Body of pancreas (tissue), 4 donors: Measurements from ENCODE around the gene BRAF.
A peak's percentile ranks its signal among the peaks of the same experiment; 100 is the strongest.

Source experiments
- POLR2A ChIP-seq, 3 donors: fragments of 450-650 bp; IDR thresholded peaks; one replicate each; pipeline ENCODE4 v1.6.1; 2016; ENCODE audit warnings: antibody characterized with exemption in 3 of 3, mild to moderate bottlenecking in 2 of 3
- TF ChIP-seq, protein P1 (sequence below), 7 experiments: fragments of 450-650 bp in 4 of 7; fragments of 200-600 bp in 3 of 7; sonication (generic) in 3 of 7; IDR thresholded peaks; one replicate each; pipeline ENCODE4 v1.5.1; 2016 to 2019; ENCODE audit warnings: antibody characterized with exemption in 7 of 7

GRCh38 chr7:140810830-140811556, 113.7 kb downstream of the BRAF start:
- TF ChIP-seq, protein P1, sequence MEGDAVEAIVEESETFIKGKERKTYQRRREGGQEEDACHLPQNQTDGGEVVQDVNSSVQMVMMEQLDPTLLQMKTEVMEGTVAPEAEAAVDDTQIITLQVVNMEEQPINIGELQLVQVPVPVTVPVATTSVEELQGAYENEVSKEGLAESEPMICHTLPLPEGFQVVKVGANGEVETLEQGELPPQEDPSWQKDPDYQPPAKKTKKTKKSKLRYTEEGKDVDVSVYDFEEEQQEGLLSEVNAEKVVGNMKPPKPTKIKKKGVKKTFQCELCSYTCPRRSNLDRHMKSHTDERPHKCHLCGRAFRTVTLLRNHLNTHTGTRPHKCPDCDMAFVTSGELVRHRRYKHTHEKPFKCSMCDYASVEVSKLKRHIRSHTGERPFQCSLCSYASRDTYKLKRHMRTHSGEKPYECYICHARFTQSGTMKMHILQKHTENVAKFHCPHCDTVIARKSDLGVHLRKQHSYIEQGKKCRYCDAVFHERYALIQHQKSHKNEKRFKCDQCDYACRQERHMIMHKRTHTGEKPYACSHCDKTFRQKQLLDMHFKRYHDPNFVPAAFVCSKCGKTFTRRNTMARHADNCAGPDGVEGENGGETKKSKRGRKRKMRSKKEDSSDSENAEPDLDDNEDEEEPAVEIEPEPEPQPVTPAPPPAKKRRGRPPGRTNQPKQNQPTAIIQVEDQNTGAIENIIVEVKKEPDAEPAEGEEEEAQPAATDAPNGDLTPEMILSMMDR (IDR thresholded peaks at IDR 0.05), result peak; percentile 58 to 84 (median 77)
- TF ChIP-seq POLR2A (IDR thresholded peaks at IDR 0.05), result no peak
